Astrocyte (in vitro differentiated cells and primary cell): ENCODE results near the gene C10orf53. TPM values are rescaled to one million over a fixed set of nuclear protein-coding genes. Genes with fewer than 3 reads are reported as not detected.

ENCODE experiments used
- DNase-seq: peaks from one replicate; pipeline ENCODE4 v3.0.0-alpha.2; 2010; ENCODE audit warnings: low read depth
- FAIRE-seq: peaks from 2 replicates; lab custom pipeline; 2011; peaks lifted over from hg19 to GRCh38; lab: Jason Lieb, UNC
- H2AFZ ChIP-seq: 2 replicates; pipeline ENCODE4 v1.6.0; 2012; ENCODE audit warnings: low read depth, low read length, inconsistent platforms
- H3K27ac ChIP-seq: 2 replicates; pipeline ENCODE4 v1.5.1; 2011; ENCODE audit warnings: low read depth, low read length, inconsistent platforms
- H3K27me3 ChIP-seq: 2 replicates; pipeline ENCODE4 v1.6.0; 2011; ENCODE audit warnings: low read length, inconsistent platforms; ENCODE audit not compliant: insufficient read depth
- H3K36me3 ChIP-seq: 2 replicates; pipeline ENCODE4 v1.5.1; 2011; ENCODE audit warnings: low read length, inconsistent platforms; ENCODE audit not compliant: insufficient read depth
- H3K4me1 ChIP-seq: 2 replicates; pipeline ENCODE4 v1.5.1; 2011; ENCODE audit warnings: low read length, inconsistent platforms; ENCODE audit not compliant: insufficient read depth
- H3K4me2 ChIP-seq: 2 replicates; pipeline ENCODE4 v1.6.0; 2012; ENCODE audit warnings: low read length, inconsistent platforms
- H3K4me3 ChIP-seq: 2 replicates; pipeline ENCODE4 v1.5.1; 2011; ENCODE audit warnings: low read depth, mild to moderate bottlenecking, low read length, inconsistent platforms; ENCODE audit not compliant: insufficient read depth
- H3K79me2 ChIP-seq: 2 replicates; pipeline ENCODE4 v1.6.0; 2012; ENCODE audit warnings: mild to moderate bottlenecking, low read length, inconsistent platforms; ENCODE audit not compliant: insufficient read depth
- H3K9ac ChIP-seq: 2 replicates; pipeline ENCODE4 v1.6.0; 2012; ENCODE audit warnings: mild to moderate bottlenecking, low read length, inconsistent platforms
- H3K9me3 ChIP-seq: 2 replicates; pipeline ENCODE4 v1.5.1; 2012; ENCODE audit warnings: low read depth, mild to moderate bottlenecking, low read length, inconsistent platforms; ENCODE audit not compliant: insufficient read depth
- H4K20me1 ChIP-seq: 2 replicates; pipeline ENCODE4 v1.6.0; 2012; ENCODE audit warnings: low read length, inconsistent platforms; ENCODE audit not compliant: insufficient read depth
- H3K27ac Mint-ChIP-seq: one replicate; pipeline ENCODE4 v1.8.0; 2021; ENCODE audit warnings: mild to moderate bottlenecking, mixed read lengths; ENCODE audit not compliant: unreplicated experiment
- H3K27me3 Mint-ChIP-seq: one replicate; pipeline ENCODE4 v1.8.0; 2021; ENCODE audit warnings: low read depth, mixed read lengths; ENCODE audit not compliant: unreplicated experiment
- H3K36me3 Mint-ChIP-seq: one replicate; pipeline ENCODE4 v1.8.0; 2021; ENCODE audit warnings: low read depth, mixed read lengths; ENCODE audit not compliant: unreplicated experiment
- H3K4me1 Mint-ChIP-seq: one replicate; pipeline ENCODE4 v1.8.0; 2021; ENCODE audit warnings: low read depth, mixed read lengths; ENCODE audit not compliant: unreplicated experiment
- H3K4me3 Mint-ChIP-seq: one replicate; pipeline ENCODE4 v1.8.0; 2021; ENCODE audit warnings: mild to moderate bottlenecking, moderate library complexity, mixed read lengths; ENCODE audit not compliant: unreplicated experiment
- H3K9me3 Mint-ChIP-seq: one replicate; pipeline ENCODE4 v1.8.0; 2021; ENCODE audit warnings: mild to moderate bottlenecking, mixed read lengths; ENCODE audit not compliant: unreplicated experiment
- EZH2 ChIP-seq: IDR thresholded peaks from 2 replicates; pipeline ENCODE4 v1.6.1; 2012; ENCODE audit warnings: mild to moderate bottlenecking, low read length, inconsistent platforms; ENCODE audit not compliant: insufficient read depth
- total RNA-seq: library from RNA; stranded (reverse); gene quantifications from 2 replicates; pipeline ENCODE4 v1.2.1, GENCODE V29; 2021
- TF ChIP-seq, protein P1 (sequence below): IDR thresholded peaks from 2 replicates; pipeline ENCODE4 v1.5.1; 2011; ENCODE audit warnings: low read depth, mild to moderate bottlenecking, inconsistent platforms, low read length, moderate library complexity; ENCODE audit not compliant: insufficient read depth

C10orf53 gene
- total RNA-seq, 1 donor from 2014 or later, result not detected

DNA sequence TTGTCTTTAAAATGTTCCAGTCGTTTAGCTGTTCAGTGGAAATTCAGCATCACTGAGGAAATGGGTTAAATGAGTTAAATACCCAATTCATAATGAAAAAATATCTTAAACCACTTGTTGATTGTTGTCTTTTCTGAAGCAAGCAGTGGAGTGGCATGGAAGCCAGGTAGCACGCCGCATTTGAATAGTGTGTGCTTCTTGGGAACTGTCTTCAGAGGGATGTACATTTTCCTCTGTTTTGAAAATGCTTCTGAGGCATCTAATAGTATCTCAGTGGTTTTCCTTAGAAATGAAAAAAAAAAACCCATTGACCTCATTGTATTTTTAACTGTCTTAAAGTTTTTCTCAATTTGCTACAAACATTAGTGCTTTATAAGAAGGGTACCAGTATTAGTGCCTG is 28.1 kb downstream of the C10orf53 start:
- no peak for FAIRE-seq
- TF ChIP-seq, protein P1, sequence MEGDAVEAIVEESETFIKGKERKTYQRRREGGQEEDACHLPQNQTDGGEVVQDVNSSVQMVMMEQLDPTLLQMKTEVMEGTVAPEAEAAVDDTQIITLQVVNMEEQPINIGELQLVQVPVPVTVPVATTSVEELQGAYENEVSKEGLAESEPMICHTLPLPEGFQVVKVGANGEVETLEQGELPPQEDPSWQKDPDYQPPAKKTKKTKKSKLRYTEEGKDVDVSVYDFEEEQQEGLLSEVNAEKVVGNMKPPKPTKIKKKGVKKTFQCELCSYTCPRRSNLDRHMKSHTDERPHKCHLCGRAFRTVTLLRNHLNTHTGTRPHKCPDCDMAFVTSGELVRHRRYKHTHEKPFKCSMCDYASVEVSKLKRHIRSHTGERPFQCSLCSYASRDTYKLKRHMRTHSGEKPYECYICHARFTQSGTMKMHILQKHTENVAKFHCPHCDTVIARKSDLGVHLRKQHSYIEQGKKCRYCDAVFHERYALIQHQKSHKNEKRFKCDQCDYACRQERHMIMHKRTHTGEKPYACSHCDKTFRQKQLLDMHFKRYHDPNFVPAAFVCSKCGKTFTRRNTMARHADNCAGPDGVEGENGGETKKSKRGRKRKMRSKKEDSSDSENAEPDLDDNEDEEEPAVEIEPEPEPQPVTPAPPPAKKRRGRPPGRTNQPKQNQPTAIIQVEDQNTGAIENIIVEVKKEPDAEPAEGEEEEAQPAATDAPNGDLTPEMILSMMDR, result no peak
- TF ChIP-seq EZH2, result no peak
- Histone ChIP-seq H3K4me1 (no peaks in the 10 kb centered on the region), H3K36me3 (no peaks in the 10 kb centered on the region), H3K4me2 (no peak overlapping the region), H3K4me3 (no peak overlapping the region), H4K20me1 (no peaks in the 10 kb centered on the region), H3K27me3 (peaks cover 2% of the 10 kb centered on the region), H3K79me2 (no peaks in the 10 kb centered on the region), H3K9me3 (peaks cover 5% of the 10 kb centered on the region), H3K9ac (no peak overlapping the region), H2AFZ (no peak overlapping the region), H3K27ac (no peak overlapping the region)
- no peak for DNase-seq
- Mint-ChIP-seq H3K27me3 (peaks cover 38% of the 10 kb centered on the region), H3K4me3 (no peak overlapping the region), H3K9me3 (peaks cover 2% of the 10 kb centered on the region), H3K36me3 (no peaks in the 10 kb centered on the region), H3K27ac (no peak overlapping the region), H3K4me1 (no peaks in the 10 kb centered on the region)

DNA sequence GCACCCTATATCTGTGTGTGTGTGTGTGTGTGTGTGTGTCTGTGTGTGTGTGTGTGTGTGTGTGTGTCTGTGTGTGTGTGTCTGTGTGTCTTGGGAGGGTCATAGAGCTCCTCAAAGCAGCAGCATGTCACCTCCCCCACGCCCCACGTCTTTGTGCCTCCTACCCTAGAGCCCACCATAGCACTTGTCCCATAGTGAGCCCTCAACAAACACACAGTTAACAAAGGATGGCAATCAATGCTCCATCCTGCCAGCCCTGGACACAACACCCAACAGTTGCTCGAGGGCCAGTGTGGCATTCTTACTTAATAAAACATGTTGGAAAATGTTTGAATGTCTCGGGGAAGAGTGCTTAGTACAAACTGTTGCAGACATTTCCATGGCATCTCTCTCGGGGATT is 30.5 kb downstream of the C10orf53 start:
- H3K4me1 ChIP-seq, result no peaks in the 10 kb centered on the region
- no peak overlapping the region for H2AFZ ChIP-seq
- no peak for TF ChIP-seq EZH2
- TF ChIP-seq, protein P1, result no peak
- Mint-ChIP-seq H3K4me3 (no peak overlapping the region), H3K36me3 (no peaks in the 10 kb centered on the region), H3K9me3 (peaks cover 7% of the 10 kb centered on the region), H3K27ac (no peak overlapping the region), H3K4me1 (no peaks in the 10 kb centered on the region), H3K27me3 (peaks cover 37% of the 10 kb centered on the region)
- DNase-seq (no peak), FAIRE-seq (no peak)
- H3K4me3 ChIP-seq, result no peak overlapping the region
- H3K27me3 ChIP-seq, result peaks cover 2% of the 10 kb centered on the region
- no peak overlapping the region for H3K27ac ChIP-seq
- H3K36me3 ChIP-seq, result no peaks in the 10 kb centered on the region
- no peak overlapping the region for H3K4me2 ChIP-seq
- H3K79me2 ChIP-seq, result no peaks in the 10 kb centered on the region
- no peaks in the 10 kb centered on the region for H4K20me1 ChIP-seq
- no peaks in the 10 kb centered on the region for H3K9me3 ChIP-seq
- H3K9ac ChIP-seq, result no peak overlapping the region

DNA sequence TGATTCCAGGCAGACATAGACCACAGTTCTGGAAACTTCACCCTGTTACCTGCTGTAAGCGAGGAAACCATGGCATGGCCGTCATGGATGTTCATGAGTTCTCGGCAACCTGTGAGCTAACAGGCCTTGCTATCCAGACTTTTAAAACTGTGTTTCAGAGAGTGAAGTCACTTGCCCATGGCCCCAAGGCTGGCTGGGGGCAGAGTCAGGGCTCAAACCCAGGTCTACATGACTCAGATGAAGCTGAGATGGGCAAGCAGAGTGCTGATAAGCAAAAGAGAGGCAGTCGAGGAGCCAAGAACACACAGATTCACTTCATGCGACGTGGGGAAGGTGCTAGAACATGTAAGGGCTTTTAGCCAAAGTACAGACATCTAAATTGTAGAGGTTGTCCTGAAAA is 31.5 kb downstream of the C10orf53 start:
- FAIRE-seq (no peak), DNase-seq (no peak)
- no peak overlapping the region for H3K4me2 ChIP-seq
- H3K4me1 ChIP-seq, result no peaks in the 10 kb centered on the region
- peaks cover 14% of the 10 kb centered on the region for H3K9me3 Mint-ChIP-seq
- no peaks in the 10 kb centered on the region for H3K36me3 ChIP-seq
- peaks cover 38% of the 10 kb centered on the region for H3K27me3 Mint-ChIP-seq
- H4K20me1 ChIP-seq, result no peaks in the 10 kb centered on the region
- no peak overlapping the region for H3K9ac ChIP-seq
- H3K27me3 ChIP-seq, result peaks cover 2% of the 10 kb centered on the region
- no peak overlapping the region for H3K4me3 Mint-ChIP-seq
- no peaks in the 10 kb centered on the region for H3K79me2 ChIP-seq
- no peaks in the 10 kb centered on the region for H3K9me3 ChIP-seq
- H3K27ac ChIP-seq, result no peak overlapping the region
- H3K4me1 Mint-ChIP-seq, result no peaks in the 10 kb centered on the region
- H3K36me3 Mint-ChIP-seq, result no peaks in the 10 kb centered on the region
- no peak overlapping the region for H2AFZ ChIP-seq
- H3K4me3 ChIP-seq, result no peak overlapping the region
- TF ChIP-seq, protein P1, result no peak
- no peak for TF ChIP-seq EZH2
- H3K27ac Mint-ChIP-seq, result no peak overlapping the region
